Measurements from ENCODE around the gene MOCS2. TPM values are rescaled to one million over a fixed set of nuclear protein-coding genes. Genes with fewer than 3 reads are reported as not detected.
"Not testable (repeated sequence)": the region's sequence is repeated elsewhere in the genome, so short reads cannot be mapped to it uniquely, and the experiment has no call there.

Gene MOCS2
- total RNA-seq, 4 donors from 2014 or later = 11.8 to 49.5 (median 41.3) TPM

- no peak overlapping the region for H3K27ac ChIP-seq
- H3K9me3 ChIP-seq = no peaks in the 10 kb centered on the region
- intact Hi-C loops (cut with DNase I; ENCODE audit: low total_unique reads) = no loop called here
- no peak overlapping the region for H3K4me3 ChIP-seq
- TF ChIP-seq POLR2A (IDR thresholded peaks at IDR 0.05) = no peak
- no peak for TF ChIP-seq CTCF (IDR thresholded peaks at IDR 0.05)
- H3K27me3 ChIP-seq = no peaks in the 10 kb centered on the region
- H3K4me1 ChIP-seq = no peaks in the 10 kb centered on the region
- H3K36me3 ChIP-seq = no peaks in the 10 kb centered on the region
- DNase-seq = no peak
Measured at GRCh38 chr5:53116597-53116996, 7.0 kb upstream of the MOCS2 start.

GRCh38 chr5:53114988-53115387, 5.4 kb upstream of the MOCS2 start:
- Histone ChIP-seq H3K27ac (no peak overlapping the region), H3K27me3 (no peaks in the 10 kb centered on the region), H3K4me3 (no peak overlapping the region), H3K9me3 (no peaks in the 10 kb centered on the region), H3K4me1 (no peaks in the 10 kb centered on the region), H3K36me3 (no peaks in the 10 kb centered on the region)
- DNase-seq = no peak
- no peak for TF ChIP-seq CTCF (IDR thresholded peaks at IDR 0.05)
- TF ChIP-seq POLR2A (IDR thresholded peaks at IDR 0.05) = no peak
- intact Hi-C loops (cut with DNase I; ENCODE audit: low total_unique reads) = no loop called here

DNA sequence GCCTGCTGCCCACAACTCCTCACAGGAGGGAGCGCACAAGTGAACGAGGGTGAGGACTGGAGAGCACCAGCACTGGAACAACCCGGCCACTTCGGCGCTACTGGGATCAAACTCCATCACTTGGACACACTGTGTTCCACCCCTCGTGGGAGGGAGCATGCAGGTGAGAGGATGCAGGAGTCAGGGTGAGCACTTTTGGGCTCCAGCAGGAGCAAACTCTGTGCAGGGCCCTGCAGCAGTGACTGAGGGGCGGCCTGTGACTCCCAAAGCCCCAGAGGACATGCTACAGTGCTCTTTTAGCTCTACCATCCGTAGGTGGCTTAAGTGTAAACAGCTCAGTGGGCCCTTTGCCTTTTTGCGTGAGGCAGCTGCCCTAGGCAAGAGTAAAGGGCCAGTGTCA, 4.4 kb upstream of the MOCS2 start:
- no peaks in the 10 kb centered on the region for H3K4me1 ChIP-seq
- DNase-seq = no peak
- intact Hi-C loops (cut with DNase I; ENCODE audit: low total_unique reads) = no loop called here
- no peak overlapping the region for H3K27ac ChIP-seq
- no peaks in the 10 kb centered on the region for H3K9me3 ChIP-seq
- no peak overlapping the region for H3K4me3 ChIP-seq
- TF ChIP-seq CTCF (IDR thresholded peaks at IDR 0.05) (no peak), POLR2A (IDR thresholded peaks at IDR 0.05) (no peak)
- no peaks in the 10 kb centered on the region for H3K36me3 ChIP-seq
- no peaks in the 10 kb centered on the region for H3K27me3 ChIP-seq

DNA sequence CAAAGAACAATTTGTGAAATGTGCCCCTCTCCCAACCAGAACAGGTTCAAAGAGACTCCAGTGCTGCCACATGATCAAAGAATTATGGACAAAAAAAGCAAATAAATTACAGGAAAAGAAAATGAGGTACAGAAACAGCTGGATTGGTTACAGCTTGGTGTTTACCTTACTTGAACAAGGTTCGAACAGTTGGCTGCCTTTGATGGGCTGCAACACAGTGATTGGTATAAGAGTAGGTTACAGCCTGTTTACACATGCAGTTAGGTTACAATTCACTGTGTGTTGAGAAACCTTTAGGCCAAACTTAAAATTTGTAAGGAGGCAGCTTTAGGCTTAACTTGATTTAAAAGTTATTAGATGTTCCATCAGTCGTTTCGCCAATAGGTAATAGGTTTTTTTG, 3.4 kb upstream of the MOCS2 start:
- intact Hi-C loops (cut with DNase I; ENCODE audit: low total_unique reads) = no loop called here
- DNase-seq = no peak
- H3K4me1 ChIP-seq = no peaks in the 10 kb centered on the region
- H3K4me3 ChIP-seq = no peak overlapping the region
- H3K36me3 ChIP-seq = no peaks in the 10 kb centered on the region
- no peaks in the 10 kb centered on the region for H3K27me3 ChIP-seq
- no peaks in the 10 kb centered on the region for H3K9me3 ChIP-seq
- no peak for TF ChIP-seq POLR2A (IDR thresholded peaks at IDR 0.05)
- TF ChIP-seq CTCF (IDR thresholded peaks at IDR 0.05) = no peak
- H3K27ac ChIP-seq = no peak overlapping the region

DNA sequence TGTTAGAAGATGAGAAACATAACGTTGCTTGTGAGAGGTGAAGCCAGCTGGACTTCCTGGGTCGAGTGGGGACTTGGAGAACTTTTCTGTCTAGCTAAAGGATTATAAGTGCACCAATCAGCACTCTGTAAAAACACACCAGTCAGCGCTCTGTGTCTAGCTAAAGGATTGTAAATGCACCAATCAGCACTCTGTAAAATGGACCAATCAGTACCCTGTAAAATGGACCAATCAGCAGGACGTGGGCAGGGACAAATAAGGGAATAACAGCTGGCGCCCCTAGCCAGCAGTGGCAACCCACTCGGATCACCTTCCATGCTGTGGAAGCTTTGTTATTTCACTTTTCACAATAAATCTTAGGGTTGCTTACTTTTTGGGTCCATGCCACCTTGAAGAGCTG, 2.8 kb upstream of the MOCS2 start:
- intact Hi-C loops (cut with DNase I; ENCODE audit: low total_unique reads) = not testable (repeated sequence)

GRCh38 chr5:53111139-53111538, 1.6 kb upstream of the MOCS2 start:
- no peak overlapping the region for H3K4me3 ChIP-seq
- intact Hi-C loops (cut with DNase I; ENCODE audit: low total_unique reads) = no loop called here
- no peaks in the 10 kb centered on the region for H3K27me3 ChIP-seq
- H3K27ac ChIP-seq = no peak overlapping the region
- no peak for DNase-seq
- TF ChIP-seq CTCF (IDR thresholded peaks at IDR 0.05) (no peak), POLR2A (IDR thresholded peaks at IDR 0.05) (no peak)
- no peaks in the 10 kb centered on the region for H3K36me3 ChIP-seq
- H3K9me3 ChIP-seq = no peaks in the 10 kb centered on the region
- no peaks in the 10 kb centered on the region for H3K4me1 ChIP-seq

More for the DNA sequence above, 2.8 kb upstream of the MOCS2 start:
- DNase-seq, H3K27ac ChIP-seq, H3K36me3 ChIP-seq, H3K27me3 ChIP-seq, H3K4me3 ChIP-seq, H3K9me3 ChIP-seq, H3K4me1 ChIP-seq: not testable (repeated sequence)

Measured in uterus (tissue), 4 donors.